HCEC 1CT (cell line): ENCODE data around the gene KCNIP4.

Experiments
- DNase-seq: peaks from one replicate; pipeline ENCODE4 v3.0.0-alpha.2; 2017

The KCNIP4 gene

DNA sequence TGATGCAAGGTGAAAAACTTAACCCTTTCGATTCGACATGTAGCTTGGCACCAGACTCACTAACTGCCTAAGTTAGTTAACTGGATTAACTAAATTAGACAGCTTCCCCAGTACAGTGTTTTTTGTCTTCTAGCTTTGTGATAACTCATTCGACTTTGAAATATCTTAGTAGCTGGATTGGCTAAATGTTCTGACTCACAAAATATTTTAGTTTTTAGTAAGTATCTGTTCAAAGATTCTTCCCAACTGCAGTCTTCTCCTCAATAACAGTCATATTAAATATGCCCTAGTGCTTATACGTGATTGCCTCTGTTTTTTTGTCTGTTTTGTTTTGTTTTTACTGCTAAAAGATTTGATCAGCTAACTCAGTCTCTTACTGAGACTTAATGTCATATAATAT lies 102.9 kb downstream of the KCNIP4 start:
- DNase-seq = peak; percentile 62

DNA sequence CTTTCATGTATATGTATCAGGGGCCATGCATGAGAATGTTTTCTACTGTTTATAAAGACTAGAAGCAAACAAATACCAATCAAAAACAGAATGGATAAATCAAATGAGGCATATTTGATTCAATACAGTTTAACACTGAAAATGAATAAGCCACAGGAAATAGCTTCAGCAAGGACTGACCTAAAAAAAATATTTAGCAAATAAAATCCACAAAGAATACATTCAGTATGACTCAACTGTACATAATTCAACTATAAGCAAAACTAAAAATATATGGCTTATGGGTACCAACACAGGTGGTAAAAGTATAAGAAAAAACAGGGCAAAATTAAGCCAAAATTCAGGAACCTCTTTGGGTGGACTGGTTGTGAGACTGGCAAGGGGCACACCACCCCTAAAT lies 112.9 kb downstream of the KCNIP4 start:
- DNase-seq = peak; percentile 38

DNA sequence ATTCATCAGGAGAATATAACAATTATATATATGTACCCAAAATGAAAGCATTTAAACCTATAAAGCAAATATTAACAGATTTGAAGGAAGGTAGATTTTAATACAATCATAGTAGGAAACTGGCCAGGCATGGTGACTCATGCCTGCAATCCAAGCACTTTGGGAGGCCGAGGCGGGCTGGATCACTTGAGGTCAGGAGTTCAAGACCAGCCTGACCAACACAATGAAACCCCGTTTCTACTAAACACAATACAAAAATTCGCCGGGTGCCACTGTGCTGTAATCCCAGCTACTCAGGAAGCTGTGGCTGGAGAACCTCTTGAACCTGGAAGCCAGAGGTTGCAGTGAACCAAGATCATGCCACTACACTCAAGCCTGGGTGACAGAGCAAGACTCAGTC lies 118.3 kb downstream of the KCNIP4 start:
- DNase-seq = peak; percentile 29

DNA sequence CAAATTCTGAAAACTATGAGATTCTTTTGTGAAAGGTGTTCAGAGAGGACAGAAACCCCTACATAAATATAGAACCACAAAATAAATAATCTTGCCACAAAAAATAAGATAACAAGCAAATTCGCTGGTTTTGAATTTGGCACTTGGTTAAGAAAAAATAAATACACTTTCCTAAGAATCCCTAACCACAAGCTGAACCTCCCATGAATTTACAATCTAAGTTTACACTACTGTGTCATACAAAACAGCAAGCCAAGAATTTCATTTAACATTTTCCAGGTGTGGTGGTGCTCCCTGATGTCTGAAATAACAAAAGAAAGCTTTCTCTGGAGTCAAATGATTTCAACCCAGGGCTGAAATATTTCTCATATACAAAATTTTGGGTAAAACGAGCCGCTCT lies 121.0 kb downstream of the KCNIP4 start:
- DNase-seq = peak; percentile 20

DNA sequence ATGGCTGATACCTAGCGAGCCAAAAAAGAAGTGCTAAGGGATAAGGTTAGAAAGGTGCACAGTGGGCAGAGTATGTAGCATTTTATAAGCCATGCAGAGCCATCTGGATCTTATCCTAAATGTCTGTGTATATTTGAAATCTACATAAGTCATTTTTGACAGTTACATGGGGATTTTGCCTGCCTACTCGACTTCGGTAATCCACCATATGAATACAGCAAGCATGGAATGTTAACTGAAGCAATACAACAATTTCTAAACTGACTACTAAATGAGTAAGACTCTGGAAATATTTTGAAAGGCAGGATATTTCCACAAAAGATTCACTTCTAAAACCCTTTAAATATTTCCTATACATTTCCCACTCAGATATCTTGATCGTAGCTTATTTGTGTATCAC lies 122.5 kb downstream of the KCNIP4 start:
- no peak for DNase-seq

DNA sequence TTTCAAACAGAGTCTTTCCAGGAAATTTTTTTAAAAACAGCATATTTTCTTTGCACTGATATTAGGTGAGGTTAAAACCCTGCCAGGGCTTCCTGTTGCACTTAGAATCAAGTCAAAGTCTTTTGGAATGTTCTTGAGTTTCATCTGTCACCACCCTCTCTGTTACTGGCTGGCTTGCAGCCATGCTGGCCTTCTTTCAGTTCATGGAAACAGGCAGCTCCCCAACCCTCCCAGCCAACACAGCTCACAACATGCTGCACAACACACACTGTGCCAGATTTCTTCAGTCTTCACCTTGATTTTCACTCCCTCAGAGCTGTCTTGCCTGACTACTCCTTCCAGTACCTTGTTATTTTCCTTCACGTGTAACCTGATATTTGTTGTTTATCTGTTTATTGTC lies 129.5 kb downstream of the KCNIP4 start:
- no peak for DNase-seq

DNA sequence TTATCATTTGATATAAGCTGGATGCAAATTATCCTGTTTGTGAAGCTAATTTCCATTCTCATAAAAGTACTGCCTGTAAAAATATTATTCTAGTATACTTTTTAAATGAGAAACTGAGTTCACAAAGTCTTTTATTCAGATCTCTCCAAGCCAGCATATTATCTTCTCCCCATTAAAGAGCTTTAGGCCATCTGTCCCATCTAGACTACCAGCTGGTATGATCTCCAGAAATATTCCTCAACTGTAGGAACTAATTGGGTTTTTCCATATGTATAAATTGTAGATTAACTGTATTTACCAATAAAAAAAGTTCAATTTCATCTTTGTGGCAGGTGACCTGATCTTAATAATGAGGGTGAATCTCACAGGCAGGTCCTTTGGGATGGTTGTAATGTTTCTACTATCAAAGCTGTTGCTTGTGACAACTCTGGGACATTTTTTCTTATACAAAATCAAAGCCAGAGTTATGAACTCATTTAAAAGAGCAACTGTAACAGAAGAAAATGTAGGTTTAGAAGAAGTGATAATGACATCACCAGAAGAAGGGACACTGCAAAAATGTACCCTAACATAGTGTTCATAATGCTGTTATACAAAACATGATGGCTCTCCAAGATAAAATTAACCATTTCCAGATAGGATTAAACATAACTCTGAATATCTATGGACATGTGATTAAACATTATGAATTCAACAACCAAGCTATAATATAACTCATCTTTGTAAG lies 132.8 kb downstream of the KCNIP4 start:
- DNase-seq = no peak

DNA sequence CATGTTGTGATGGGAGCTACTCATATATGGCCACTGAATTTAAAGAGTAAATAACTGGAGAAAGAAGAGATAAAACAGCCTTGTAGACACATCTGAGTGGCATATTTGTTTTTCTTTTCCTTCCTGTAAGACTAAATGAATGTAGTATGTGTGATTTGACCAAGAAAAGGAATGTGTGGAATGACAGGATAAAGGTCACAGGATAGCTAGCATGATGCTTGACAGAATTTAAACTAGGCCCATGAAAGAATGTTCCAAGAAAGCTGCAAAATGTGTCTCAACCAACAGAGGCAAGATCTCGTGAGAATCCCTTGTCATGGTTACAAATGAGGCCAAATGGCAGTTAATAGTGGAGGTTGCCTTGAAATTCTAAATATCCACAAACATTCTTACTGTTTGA lies 137.0 kb downstream of the KCNIP4 start:
- peak; percentile 39 for DNase-seq

DNA sequence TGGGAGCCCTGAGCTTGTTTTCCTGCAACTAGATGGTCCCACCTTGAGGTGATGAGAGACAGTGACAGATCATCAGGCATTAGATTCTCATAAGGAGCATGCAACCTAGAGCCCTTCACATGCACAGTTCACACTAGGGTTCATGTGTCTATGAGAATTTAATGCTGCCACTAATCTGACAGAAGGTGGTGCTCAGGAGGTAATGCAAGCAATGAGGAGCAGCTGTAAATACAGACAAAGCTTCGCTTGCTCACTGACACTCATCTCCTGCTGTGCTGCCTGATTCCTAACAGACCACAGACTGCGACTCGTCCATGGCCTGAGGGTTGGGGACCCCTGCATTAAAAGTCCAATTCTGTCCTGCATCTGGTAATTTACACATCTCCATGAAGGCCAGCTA lies 141.6 kb downstream of the KCNIP4 start:
- DNase-seq = peak; percentile 17

DNA sequence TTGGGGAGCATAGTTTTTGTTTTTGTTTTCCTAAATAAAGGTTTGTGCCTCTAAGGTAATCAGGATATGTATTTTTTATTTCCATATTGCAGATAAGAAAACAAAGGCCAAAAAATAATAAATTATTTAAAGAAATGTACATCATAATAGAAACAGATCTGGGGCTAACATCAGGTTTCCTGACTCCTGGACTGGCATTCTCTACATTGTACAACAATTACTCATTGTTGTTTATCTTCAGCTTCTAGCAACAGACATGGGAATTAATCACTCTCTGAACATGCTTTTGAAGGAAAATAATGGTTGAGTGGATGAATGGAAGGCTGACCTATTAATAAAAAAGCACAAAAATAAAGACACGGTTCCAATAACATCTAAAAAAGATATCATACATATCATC lies 146.2 kb downstream of the KCNIP4 start:
- peak; percentile 72 for DNase-seq

DNA sequence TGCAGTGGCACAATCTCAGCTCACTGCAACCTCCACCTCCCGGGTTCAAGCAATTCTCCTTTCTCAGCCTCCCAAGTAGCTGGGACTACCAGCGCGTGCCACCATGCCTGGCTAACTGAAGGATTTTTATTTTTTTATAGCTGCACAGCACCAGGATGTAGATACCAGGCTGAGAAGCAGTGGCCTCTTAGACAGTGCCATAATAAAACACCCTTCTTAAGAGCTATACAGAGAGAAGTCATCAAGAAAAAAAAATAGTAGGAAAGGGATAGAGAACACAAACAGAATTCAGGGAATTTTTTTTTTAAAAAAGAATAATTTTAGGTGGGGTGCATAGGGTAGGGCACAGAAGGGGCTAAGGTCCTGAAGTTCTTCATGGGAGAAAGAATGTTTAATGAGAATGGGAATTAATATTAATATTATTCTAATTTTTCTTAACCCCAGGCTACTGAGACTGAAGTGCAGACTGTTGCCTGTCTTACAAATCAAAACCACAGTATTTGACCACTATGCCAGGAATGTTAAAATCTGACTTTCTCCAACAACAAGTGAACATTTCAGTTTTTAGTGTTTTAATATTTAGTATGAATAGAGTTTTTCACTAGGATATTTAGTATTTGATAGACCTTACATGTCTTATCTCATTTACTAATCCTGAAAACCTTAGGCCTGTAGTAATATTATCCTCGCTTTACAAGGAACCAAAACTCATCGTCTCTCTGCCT lies 146.7 kb downstream of the KCNIP4 start:
- DNase-seq = no peak

DNA sequence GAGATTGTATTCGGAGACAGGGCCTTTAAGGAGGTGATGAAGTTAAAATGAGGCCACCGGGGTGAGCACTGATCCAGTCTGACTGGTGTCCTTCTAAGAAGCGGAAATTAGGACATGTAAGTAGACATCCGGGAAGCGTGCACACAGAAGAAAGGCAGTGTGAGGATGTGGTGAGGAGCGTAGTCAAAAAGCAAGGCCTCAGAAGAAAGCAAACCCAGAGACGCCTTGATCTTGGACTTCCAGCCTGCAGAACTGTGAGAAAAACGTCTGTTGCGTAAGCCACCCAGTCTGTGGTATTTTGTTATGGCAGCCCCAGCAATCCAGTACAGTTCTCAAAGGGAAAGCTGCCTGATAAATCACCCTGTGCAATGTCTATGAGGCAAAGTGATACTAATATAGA lies 153.5 kb downstream of the KCNIP4 start:
- DNase-seq = peak; percentile 37

DNA sequence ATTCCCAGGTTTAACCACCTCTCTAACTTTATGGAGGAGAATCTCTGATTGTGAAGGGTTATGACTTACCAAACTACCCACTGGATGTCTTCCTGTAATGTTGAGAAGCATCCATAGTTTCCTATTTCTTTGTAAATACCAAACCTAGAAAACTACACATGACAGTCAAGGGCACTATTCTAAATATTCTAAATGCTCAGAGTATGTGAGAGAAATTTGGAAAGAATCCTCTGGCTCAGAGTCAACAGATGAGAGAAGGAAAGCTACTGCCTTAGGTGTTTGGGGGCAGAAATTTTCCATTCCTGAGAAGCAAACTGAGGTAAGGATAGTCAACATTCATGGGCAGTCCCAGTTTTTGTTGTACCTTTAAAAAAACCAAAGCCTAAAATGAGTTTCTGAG lies 155.8 kb downstream of the KCNIP4 start:
- no peak for DNase-seq

DNA sequence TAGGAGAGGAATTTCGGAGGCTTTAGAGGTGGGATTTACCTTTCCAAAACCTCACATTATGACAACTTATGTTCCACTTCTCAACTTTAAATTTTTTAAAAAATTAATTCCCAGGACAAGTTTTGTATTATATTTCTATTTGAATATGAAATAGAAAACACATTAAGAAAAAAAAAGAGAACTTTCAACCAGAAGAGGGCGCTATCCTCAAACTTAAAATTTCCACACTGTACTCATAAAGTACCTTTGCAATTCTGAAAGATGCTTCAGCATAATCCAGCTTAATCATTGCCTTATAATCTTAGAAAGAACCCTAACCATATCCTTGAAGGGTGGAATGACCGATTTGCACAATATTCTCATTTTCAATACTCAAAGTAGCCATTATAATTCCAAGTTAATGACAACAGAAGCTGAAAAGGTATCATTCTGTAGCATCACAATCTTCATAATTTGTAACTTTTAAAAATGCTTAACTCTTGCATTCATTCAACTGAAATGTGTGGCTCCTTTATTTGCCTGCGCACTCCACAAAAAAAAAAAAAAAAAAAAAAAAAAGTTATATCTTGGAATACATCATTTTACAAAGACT lies 158.0 kb downstream of the KCNIP4 start:
- peak; percentile 43 for DNase-seq

DNA sequence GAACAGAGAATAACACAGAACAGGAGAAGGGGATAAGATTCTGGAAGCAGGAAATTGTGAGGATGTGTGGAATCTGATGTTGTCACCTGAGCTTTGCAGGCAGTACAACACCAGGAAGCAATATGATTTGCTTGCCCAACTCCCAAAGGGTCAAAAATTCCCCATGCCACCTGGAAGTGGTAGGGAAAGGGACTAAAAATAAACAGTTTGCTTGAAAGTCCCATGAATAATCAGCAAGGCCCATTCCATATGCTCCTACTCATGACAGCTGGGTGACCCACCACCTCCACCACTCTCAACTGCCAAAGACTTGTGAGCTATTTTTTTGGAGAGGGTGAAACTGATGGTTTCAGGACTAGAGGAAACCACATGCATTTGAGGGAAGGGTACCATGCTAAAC lies 168.4 kb downstream of the KCNIP4 start:
- peak; percentile 64 for DNase-seq

DNA sequence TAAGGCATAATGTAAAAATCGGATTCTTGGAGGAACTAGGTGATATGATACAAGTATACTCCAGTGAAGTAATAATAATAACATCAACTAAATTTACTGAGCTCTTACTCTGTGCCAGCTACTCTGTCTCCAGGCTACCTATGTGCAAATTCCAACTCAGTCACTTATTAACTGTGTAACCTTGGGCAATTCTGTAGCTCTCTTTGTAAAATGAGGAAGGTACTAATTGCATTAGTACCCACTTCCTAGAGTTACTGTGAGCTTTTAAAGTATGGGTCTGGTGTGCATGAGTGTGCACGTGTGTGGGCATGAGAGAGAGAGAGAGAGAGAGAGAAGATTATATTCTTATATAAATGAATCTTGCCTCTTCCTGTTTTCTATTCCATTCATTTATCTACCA lies 169.9 kb downstream of the KCNIP4 start:
- no peak for DNase-seq

DNA sequence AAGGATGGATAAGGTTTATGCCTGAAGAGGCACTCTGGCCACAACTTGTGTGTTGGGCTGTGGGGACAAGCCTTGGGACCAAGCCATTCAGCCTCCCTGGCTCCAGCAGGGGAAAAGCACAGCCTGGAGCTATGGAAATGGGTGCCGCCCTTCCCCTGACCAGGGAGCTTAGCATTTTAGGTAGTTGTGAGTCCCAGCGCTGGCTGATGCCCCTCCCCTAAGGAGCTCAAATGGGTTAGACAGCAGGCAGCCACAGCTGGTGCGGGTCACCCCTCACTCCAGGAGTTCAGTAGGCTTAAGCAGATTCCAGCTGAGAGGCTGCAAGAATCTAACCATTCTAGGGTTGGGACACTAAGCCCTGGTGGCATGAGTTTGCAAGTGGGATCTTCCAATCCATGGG lies 172.9 kb downstream of the KCNIP4 start:
- DNase-seq = no peak

DNA sequence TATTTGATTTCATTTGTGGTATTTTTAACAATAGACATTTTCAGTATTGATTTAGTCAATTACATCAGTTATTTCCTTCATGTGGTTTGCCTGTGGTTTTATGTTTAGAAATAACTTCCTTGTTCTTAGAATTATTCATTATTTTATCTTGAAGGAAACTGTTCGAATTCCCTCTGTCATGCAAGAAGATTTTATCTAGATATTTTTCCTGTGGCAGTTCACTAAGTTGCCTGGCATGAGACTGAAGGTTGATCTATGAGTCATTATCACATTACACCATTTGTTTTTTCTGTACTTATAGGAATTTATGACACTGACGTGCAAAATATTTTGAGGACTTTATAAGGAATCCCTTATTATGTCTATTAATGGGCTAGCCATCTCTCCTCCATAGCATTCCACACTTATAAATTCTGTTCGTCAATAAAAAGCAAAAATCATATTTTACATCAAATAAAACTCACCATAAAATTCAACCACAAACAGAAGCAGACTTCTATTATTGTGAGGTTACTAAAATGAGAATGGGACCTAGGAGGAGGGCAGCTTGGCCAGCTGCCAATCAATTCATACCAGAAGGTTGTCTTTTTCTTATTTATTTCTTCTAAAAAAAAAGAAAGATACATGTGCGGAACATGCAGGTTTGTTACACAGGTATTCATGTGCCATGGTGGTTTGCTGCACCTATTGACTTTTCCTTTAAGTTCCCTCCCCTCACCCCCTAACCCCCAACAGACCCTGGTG lies 179.0 kb downstream of the KCNIP4 start:
- DNase-seq = peak; percentile 76

DNA sequence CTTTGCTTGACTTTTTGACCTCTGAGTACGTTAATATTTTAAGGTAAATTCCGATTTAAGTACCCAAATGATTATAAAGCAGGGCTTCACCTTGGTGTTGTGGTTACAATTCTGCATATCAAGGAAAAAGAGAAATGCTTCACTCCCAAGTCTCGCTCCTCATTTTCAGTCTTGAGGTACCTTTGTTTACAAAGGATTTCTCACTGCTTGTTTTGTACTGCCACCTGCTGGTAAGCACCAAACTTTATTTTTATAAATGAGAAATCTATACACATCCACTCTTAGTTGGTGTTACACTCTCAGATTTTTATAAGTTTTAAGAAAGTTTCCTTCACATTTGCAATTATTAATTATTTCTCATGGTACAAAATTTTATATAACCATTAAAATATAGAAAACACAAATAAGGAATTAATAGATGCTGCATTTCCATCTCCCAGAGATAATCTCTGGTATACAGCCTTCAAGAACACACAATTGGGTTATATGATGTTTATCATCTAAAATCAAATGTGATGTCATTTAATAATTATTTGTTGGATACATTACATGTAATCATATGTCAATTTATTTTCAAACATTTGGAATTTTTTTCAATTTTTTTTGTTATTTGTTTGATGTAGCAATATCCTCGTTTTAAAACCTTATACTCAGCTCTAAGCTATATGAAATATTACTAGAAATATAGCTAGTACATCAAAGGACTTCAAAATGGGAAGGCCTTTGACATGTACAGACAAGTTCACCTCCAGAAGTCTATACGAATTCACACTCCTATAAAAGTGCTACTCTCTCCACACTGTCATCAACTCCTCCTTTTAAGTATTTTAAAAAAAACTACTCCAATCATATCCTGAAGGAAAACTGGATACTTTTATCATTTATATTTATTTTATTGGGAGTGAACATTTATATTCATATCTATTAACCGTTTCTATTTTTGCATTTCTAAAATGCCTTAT lies 179.9 kb downstream of the KCNIP4 start:
- peak; percentile 41 for DNase-seq

DNA sequence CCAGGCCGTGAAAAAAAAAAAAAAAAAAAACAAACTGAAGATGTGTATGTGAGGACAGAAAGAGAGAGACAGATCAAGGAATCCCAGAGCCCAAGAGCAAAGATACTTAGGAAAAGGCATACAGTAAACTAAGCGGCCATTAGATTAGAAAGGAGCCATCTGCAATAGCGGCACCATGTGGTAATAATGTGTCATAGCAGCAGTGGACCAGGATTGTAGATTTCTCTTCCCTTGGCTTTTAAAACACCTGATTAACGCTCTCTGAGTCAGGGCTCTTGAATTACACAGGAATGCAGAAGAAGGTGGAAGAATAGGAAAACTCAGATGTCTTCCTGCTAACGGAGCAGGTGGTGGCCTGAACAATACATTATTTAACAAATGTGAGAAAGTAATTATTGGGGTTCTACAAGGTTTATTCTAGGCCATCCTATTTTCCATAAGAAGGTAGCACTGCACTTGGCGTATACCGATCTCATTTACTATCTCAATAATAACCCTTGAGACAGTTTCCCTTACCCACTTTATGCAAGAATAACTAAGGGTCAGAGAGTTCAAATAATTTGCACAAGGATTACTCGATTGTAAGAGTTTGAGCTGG lies 182.7 kb downstream of the KCNIP4 start:
- DNase-seq = peak; percentile 20

DNA sequence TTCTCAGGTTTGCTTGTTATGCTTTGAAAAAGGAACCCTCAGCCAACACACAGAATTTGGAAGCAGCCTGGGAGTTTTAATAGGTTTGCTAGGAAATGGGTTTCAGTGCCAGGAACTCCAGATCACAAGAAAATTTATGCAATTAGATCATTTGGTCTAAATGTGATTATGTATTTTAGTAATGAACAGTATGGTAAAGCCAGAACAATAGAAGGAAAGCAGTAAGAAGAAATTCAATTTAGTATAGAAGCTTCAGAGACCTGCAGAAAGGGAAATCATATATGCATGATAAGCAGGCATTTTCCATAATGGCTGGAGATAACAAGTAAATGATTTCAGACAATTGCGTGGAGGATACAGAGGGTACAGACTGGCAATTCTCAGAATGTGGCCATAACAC lies 184.7 kb downstream of the KCNIP4 start:
- DNase-seq = no peak

DNA sequence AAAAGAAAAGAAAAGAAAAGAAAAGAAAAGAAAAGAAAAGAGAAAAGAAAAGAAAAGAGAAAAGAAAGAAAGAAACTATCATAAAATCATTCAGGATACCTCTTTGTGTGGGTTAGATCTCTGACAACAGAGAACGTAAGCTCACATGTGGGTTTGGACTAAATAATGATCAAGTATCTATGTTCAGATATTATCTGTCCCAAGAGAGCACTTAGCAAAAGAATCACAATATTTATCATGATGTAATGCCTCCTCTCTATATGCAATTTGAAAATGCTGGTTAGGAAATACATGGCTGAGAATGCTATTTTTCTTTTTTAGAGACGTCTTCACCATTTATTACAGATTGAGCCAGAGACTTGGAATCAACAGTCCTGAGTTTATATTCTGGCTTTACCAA lies 191.3 kb downstream of the KCNIP4 start:
- DNase-seq = no peak
